ENCODE measurements around the gene RAB1B.

The RAB1B gene

DNA sequence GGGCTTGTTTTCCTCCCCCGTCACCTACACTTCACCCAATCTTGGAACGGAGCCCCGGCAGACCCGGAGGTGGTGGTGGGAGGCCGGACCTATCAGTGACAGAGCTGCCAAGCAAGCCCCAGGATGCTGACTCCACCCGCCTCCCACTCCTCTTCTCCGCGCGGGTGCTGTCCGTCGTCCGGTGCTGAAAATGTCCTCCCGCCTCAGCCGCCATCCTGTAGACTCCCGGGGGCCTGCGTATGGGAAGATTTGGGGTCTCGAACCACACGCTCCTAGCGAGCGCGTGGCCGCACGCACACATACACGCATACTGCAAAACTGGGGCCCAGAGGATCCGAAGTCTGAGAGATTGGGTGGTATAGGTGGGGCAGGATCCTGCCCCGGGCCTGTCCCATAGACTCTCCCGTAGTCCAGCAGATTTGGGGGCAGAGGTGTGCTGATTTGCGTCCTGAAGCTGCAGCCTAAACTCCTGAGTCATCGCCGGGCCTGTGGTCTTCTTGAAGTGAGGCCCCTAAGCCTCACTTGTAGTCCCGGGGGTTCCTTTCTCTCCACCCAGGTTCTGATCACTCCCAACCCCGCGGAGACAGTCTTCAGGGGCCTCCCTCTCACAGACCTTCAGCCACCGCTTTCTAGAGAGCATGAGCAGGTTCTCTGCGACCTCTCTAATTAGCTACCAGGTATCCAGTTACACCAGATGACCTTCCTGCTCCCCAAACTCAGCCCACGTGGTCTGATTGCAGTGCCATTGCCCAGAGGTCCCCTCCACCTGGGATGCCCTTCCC, 21.3 kb downstream of the RAB1B start:
- H3K36me3 Mint-ChIP-seq (ENCODE audit: low read depth), result no peaks in the 10 kb centered on the region
- peaks cover 26% of the 10 kb centered on the region for H3K27me3 Mint-ChIP-seq (ENCODE audit: low read depth)
- H3K9me3 Mint-ChIP-seq, result no peaks in the 10 kb centered on the region
- H3K4me1 Mint-ChIP-seq (ENCODE audit: low read depth), result peaks cover 24% of the 10 kb centered on the region
- peak overlapping the region; percentile 96 for H3K27ac Mint-ChIP-seq
- peak overlapping the region; percentile 95 for H3K4me3 Mint-ChIP-seq

DNA sequence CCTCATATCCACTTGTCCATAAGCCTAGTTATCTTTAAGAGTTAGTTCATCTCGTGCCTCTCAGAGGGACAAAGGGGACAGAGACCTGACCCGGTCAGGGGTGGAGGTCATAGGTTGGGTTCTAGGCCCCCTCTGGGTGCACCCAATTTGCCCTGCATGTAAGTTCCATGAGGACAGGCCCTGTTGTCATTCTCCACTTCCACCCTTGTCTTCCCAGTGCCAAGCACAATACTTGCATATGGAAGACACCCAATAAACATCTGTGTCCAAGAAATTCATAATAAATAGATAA, 21.8 kb downstream of the RAB1B start:
- Mint-ChIP-seq H3K27me3 (ENCODE audit: low read depth) (peaks cover 26% of the 10 kb centered on the region), H3K36me3 (ENCODE audit: low read depth) (no peaks in the 10 kb centered on the region), H3K9me3 (no peaks in the 10 kb centered on the region), H3K4me1 (ENCODE audit: low read depth) (peaks cover 24% of the 10 kb centered on the region), H3K4me3 (peak overlapping the region; percentile 95), H3K27ac (no peak overlapping the region)

DNA sequence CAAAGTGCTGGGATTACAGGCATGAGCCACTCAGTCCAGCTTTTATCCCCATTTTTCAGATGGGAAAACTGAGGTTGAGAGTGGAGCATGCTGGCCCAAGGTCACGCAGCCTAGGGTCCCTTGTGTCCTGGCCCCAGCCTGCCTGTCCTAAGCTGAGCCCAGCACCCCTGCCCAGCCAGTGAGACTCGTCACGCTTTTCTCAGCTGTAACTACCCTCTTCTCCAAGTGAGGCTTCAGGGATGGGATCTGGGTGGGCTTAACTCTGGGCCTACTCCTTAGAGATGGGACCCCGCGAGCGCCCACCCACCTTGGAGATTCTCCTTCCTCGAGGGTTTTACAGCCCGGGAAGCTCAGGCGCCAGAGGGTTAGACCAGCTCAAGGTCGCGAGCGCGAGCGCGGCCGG, 22.9 kb downstream of the RAB1B start:
- Mint-ChIP-seq H3K27me3 (ENCODE audit: low read depth) (peaks cover 26% of the 10 kb centered on the region), H3K27ac (no peak overlapping the region), H3K4me1 (ENCODE audit: low read depth) (peaks cover 24% of the 10 kb centered on the region), H3K4me3 (peak overlapping the region; percentile 69), H3K9me3 (no peaks in the 10 kb centered on the region), H3K36me3 (ENCODE audit: low read depth) (no peaks in the 10 kb centered on the region)

DNA sequence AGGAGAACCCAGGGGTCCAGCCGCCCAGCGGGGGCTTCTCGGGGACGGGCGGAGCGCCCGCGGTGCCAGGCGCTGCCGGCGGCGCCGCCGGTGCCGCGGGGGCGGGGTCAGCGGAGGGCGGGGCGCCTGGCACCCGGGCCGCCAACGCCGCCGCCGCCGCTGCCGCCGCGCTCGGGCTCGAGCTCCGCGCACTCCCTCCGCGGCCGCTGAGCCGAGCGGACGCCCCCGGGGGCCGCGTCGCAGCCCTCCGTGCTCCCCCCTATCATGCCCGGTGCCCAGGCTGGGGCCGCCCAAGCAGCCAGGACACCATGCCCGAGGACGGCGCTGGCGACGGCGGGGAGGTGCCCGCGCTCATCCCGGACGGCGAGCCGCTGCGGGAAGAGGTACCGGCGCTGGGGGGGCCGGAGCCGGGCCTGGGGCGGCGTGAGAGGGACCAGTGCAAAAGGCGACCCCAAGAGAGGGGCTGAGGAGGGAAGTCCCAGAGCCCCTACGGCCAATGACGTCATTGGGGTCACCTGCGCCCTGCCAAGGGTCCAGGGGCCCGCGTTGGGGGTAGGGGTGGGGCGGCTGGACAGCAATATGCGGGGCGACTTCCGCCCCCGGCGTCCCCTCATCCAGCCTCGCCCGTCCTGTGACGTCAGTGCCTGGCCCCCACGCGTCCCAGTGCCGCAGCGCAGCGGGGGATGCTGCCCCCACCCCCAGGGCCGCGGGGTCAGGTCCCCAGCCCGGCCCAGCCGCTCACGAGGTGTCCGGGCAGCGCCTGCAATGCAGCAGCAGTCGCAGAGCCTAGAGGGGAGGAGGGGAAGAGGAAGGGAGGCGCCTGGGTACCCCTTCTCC, 23.5 kb downstream of the RAB1B start, which contains the start of gene TMEM151A:
Gene TMEM151A, plus strand, starts transcription at position 189 of the 837 bp plus-strand sequence. Its CDS starts 120 bp downstream, at position 309.
- H3K27me3 Mint-ChIP-seq (ENCODE audit: low read depth), result peaks cover 26% of the 10 kb centered on the region
- H3K36me3 Mint-ChIP-seq (ENCODE audit: low read depth), result no peaks in the 10 kb centered on the region
- H3K9me3 Mint-ChIP-seq, result no peaks in the 10 kb centered on the region
- no peak within 1 kb of the TSS for H3K27ac Mint-ChIP-seq
- H3K4me3 Mint-ChIP-seq, result peak within 1 kb of the TSS; percentile 69
- peaks cover 24% of the 10 kb centered on the region for H3K4me1 Mint-ChIP-seq (ENCODE audit: low read depth)

DNA sequence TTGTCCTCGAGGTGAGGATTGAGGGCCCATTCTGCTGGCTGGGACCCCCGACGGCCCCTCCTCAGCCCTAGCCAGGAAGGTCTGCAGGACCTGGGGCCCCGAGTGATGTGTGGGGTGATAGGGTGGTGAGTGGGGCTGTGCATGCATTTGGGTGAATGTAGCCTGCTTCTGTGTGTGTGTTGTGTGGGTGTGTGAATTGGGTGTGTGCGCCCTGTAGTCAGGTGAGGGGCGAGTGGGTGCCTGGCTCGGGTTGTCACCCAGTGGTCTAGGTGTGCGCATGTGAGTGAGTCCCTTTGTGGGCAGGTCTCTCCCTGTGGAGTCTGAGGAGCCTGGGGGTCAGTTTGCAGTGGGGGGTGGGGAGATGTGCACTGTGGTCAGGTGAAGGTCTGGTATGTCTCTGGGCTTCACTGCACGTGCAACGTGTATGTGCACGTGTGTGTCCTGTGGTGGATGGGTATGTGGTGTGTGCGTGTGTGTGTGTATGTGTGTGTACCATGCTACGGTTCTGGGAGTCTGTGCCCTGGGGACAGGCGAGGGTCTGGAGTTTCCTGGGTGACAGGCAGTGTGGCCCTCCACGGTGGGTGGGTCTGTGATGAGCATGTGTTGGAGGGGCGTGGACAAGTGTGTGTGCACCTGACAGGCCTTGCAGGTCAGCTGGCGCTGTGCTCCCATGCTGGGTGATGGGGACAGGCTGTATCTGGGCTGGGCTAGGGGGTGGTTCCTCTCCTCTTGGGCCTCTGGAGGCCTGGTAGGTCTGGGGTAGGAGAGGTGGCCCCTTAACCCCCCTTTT, 24.3 kb downstream of the RAB1B start:
- no peak overlapping the region for H3K27ac Mint-ChIP-seq
- peaks cover 21% of the 10 kb centered on the region for H3K4me1 Mint-ChIP-seq (ENCODE audit: low read depth)
- H3K4me3 Mint-ChIP-seq, result peak overlapping the region; percentile 46
- peaks cover 26% of the 10 kb centered on the region for H3K27me3 Mint-ChIP-seq (ENCODE audit: low read depth)
- H3K9me3 Mint-ChIP-seq, result no peaks in the 10 kb centered on the region
- H3K36me3 Mint-ChIP-seq (ENCODE audit: low read depth), result no peaks in the 10 kb centered on the region

DNA sequence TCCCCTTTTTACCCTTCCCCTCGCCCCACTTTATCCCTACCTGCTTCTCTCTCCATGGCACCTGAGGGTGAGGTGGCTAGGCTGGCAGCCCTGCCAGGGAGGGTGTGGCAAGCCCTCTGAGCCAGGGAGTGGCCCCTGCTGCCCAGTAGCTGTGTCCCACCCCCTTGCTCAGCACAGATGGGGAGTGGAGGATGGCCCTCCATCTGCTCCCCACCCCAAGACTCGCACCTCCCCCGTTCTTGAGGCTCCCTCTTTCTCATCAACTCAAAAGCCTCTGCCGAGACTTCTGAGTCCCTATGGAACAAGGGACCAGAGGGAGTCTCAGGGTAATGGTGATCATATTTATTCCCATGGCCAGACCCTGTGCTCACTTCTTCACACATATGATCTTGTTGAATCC, 24.9 kb downstream of the RAB1B start:
- peaks cover 19% of the 10 kb centered on the region for H3K4me1 Mint-ChIP-seq (ENCODE audit: low read depth)
- no peaks in the 10 kb centered on the region for H3K9me3 Mint-ChIP-seq
- H3K4me3 Mint-ChIP-seq, result no peak overlapping the region

DNA sequence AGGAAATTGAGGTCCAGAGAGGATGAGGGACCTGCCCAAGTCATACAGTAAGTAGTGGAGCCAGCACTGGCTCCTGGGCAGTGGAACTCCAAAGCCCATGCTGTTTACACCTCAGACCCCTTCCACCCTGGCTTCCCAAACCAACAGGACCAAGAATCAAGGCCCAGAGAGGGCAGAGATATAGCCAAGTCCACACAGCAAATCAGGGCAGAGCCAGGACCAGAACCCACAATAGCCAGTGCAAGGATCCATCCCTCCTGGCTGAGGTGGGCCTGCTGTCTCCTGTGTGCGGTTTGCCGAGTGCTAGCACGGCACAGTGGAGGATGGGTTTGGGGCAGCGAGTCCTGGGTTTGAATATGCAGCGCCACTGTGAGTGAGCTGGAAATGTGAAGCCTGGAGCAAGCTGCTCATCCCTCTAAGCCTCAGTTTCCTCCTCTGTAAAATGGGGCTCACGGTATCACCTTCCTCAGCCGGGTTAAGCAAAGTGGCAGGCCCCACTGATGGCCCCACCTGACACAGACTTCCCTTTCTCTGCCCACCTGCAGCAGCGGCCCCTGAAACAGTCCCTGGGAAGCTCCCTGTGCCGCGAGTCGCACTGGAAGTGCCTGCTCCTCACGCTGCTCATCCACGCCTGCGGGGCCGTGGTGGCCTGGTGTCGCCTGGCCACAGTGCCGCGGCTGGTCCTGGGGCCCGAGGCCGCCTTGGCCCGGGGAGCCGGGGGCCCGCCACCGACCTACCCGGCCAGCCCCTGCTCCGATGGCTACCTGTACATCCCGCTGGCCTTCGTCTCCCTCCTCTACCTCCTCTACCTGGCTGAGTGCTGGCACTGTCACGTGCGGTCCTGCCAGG, 25.6 kb downstream of the RAB1B start:
- Mint-ChIP-seq H3K9me3 (no peaks in the 10 kb centered on the region), H3K36me3 (ENCODE audit: low read depth) (no peaks in the 10 kb centered on the region), H3K4me1 (ENCODE audit: low read depth) (peaks cover 18% of the 10 kb centered on the region), H3K27ac (no peak overlapping the region), H3K4me3 (no peak overlapping the region), H3K27me3 (ENCODE audit: low read depth) (peaks cover 26% of the 10 kb centered on the region)

More for the DNA sequence above, 24.9 kb downstream of the RAB1B start:
- Mint-ChIP-seq H3K36me3 (ENCODE audit: low read depth) (no peaks in the 10 kb centered on the region), H3K27me3 (ENCODE audit: low read depth) (peaks cover 26% of the 10 kb centered on the region), H3K27ac (no peak overlapping the region)

DNA sequence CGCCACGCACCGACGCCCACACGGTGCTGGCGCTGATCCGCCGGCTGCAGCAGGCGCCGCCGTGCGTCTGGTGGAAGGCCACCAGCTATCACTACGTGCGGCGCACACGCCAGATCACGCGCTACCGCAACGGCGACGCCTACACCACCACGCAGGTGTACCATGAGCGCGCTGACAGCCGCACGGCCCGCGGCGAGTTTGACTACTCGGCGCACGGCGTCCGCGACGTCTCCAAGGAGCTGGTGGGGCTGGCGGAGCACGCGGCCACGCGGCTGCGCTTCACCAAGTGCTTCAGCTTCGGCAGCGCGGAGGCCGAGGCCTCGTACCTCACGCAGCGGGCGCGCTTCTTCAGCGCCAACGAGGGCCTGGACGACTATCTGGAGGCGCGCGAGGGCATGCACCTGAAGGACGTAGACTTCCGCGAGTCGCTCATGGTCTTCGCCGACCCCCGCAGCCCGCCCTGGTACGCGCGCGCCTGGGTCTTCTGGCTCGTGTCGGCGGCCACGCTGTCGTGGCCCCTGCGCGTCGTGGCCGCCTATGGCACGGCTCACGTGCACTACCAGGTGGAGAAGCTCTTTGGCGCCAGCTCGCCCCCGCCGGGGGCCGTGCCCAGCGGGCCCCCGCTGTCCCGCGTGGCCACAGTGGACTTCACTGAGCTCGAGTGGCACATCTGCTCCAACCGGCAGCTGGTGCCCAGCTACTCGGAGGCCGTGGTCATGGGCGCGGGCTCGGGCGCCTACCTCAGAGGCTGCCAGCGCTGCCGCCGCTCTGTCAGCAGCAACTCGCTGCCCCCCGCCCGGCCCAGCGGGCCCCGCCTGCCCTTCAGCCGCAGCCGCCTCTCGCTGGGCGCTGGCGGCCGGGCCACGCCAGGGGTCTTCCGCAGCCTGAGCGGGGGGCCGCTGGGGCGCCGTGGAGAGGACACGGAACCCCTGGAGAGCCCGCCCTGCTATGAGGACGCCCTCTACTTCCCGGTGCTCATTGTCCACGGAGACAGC, 26.5 kb downstream of the RAB1B start:
- H3K27me3 Mint-ChIP-seq (ENCODE audit: low read depth), result peaks cover 26% of the 10 kb centered on the region
- H3K36me3 Mint-ChIP-seq (ENCODE audit: low read depth), result no peaks in the 10 kb centered on the region
- H3K4me1 Mint-ChIP-seq (ENCODE audit: low read depth), result peaks cover 13% of the 10 kb centered on the region
- no peaks in the 10 kb centered on the region for H3K9me3 Mint-ChIP-seq
- H3K27ac Mint-ChIP-seq, result no peak overlapping the region
- H3K4me3 Mint-ChIP-seq, result no peak overlapping the region

DNA sequence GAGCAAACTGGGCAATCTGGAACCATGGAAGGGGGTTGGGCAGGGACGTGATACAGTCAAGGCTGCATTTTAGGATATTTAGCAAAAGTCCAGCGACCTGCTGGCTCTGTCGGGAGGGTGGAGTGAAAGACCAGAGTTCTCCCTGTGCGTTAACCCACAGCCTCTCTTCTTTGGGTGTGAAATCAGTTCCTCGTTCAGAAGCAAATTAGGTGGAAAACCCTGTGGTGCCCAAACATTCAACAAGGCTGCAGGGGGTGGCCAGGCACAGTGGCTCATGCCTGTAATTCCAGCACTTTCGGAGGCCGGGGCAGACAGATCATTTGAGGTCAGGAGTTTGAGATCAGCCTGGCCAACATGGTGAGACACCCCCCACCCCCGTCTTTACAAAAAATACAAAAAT, 29.2 kb downstream of the RAB1B start:
- peaks cover 11% of the 10 kb centered on the region for H3K27me3 Mint-ChIP-seq (ENCODE audit: low read depth)
- no peaks in the 10 kb centered on the region for H3K36me3 Mint-ChIP-seq (ENCODE audit: low read depth)
- no peaks in the 10 kb centered on the region for H3K9me3 Mint-ChIP-seq
- peaks cover 3% of the 10 kb centered on the region for H3K4me1 Mint-ChIP-seq (ENCODE audit: low read depth)
- H3K27ac Mint-ChIP-seq, result no peak overlapping the region
- H3K4me3 Mint-ChIP-seq, result no peak overlapping the region

DNA sequence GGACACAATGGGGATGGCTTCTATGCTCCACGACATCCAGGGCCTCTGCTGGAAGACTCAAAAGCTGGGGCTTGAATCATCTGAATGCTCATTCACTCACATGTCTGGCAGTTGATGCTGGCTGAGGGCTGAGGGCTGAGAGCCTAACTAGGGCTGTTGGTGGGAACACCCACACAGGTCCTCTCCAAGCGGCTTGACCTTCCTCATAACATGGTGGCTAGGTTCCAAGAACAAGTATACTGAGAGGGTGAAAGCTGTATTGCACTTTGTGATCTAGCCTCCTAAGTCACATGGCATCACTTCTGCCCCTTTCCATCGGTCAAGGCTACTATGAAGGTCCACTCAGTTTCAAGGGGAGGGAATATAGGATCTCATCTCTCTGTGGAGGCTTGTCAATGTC, 30.7 kb downstream of the RAB1B start:
- no peaks in the 10 kb centered on the region for H3K4me1 Mint-ChIP-seq (ENCODE audit: low read depth)
- no peaks in the 10 kb centered on the region for H3K27me3 Mint-ChIP-seq (ENCODE audit: low read depth)
- H3K36me3 Mint-ChIP-seq (ENCODE audit: low read depth), result no peaks in the 10 kb centered on the region
- H3K4me3 Mint-ChIP-seq, result no peak overlapping the region
- no peaks in the 10 kb centered on the region for H3K9me3 Mint-ChIP-seq
- H3K27ac Mint-ChIP-seq, result no peak overlapping the region

DNA sequence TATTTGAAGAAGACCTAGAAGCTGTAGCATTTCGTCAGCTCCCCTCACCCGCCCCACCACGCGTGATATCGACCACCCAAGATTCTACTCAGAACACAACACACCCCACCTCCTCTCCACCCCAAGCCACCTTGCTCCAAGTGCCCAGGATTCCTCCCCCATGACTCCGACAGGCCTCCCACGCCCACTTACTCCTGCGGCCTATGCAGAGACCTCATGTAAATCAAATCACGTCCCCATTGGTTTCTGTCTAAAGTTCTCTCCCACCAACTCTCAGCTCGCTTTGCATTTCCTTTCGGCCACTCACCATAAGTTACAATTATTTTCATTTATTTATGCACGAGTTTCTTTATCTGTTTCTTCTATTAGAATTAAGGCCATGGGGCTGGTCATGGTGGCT, 34.2 kb downstream of the RAB1B start:
- no peaks in the 10 kb centered on the region for H3K9me3 Mint-ChIP-seq
- no peak overlapping the region for H3K4me3 Mint-ChIP-seq
- H3K27ac Mint-ChIP-seq, result no peak overlapping the region
- peaks cover 3% of the 10 kb centered on the region for H3K27me3 Mint-ChIP-seq (ENCODE audit: low read depth)
- no peaks in the 10 kb centered on the region for H3K4me1 Mint-ChIP-seq (ENCODE audit: low read depth)
- no peaks in the 10 kb centered on the region for H3K36me3 Mint-ChIP-seq (ENCODE audit: low read depth)

DNA sequence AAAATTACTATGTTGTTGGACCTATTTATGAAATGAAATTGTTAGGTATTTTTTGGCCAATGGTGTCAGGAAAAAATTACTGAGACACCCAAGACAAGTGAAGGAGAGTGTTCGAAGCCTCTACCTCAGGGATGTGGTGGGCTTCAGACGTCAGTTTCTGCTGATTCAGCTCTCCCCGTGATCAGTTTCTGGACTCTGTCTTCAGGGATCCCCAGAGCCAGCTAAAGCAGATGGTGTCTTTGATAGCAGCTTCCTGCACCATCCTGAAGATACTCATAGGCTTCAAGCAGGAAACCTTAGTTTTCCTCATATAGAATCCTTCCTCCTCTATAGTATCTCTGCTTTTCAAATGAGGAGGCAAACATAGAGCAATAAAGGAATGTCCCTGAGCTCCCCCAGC, 41.0 kb downstream of the RAB1B start:
- Mint-ChIP-seq H3K36me3 (ENCODE audit: low read depth) (no peaks in the 10 kb centered on the region), H3K4me1 (ENCODE audit: low read depth) (peaks cover 6% of the 10 kb centered on the region), H3K27me3 (ENCODE audit: low read depth) (peaks cover 4% of the 10 kb centered on the region), H3K9me3 (no peaks in the 10 kb centered on the region), H3K4me3 (no peak overlapping the region), H3K27ac (no peak overlapping the region)

DNA sequence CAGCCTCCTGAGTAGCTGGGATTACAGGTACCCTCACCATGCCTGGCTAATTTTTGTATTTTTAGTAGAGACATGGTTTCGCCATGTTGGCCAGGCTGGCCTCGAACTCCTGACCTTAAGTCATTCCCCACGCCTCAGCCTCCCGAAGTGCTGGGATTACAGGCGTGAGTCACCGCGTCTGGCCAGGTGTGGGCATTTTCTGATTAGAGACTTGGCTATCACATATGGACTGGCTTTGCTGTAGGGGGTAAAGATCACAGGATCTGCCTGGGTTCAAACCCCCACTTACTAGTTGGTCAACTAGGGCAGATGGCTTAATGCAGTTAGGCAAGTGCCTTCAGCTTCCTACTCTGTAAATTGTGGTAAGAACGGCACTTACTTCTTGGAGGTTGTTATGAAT, 41.9 kb downstream of the RAB1B start:
- Mint-ChIP-seq H3K27me3 (ENCODE audit: low read depth) (peaks cover 6% of the 10 kb centered on the region), H3K4me3 (no peak overlapping the region)

More for the DNA sequence above, 41.9 kb downstream of the RAB1B start:
- Mint-ChIP-seq H3K4me1 (ENCODE audit: low read depth) (peaks cover 6% of the 10 kb centered on the region), H3K27ac (no peak overlapping the region), H3K9me3 (no peaks in the 10 kb centered on the region), H3K36me3 (ENCODE audit: low read depth) (no peaks in the 10 kb centered on the region)

Measured in T-helper 1 cell treated with Interleukin-12 subunit alpha and Interleukin-12 subunit beta and Interleukin-4 antibody, amounts not matched to agents 30 μg/mL and 1 μg/mL, for 36 hours (primary cell).